Activated T-helper 1 cell treated with Interleukin-2 at 50 U/mL for 16 hours (primary cell): Measurements from ENCODE around the gene SLPI.
A peak's percentile ranks its signal among the peaks of the same experiment; 100 is the strongest.

Experiments
- DNase-seq: peaks from one replicate; pipeline ENCODE4 v3.0.0-alpha.2; 2020; ENCODE audit warnings: low read depth

The SLPI gene

GRCh38 chr20:45254383-45255262 is at the start of gene SLPI:
Gene SLPI (minus strand): TSS chr20:45254564. CDS start chr20:45254543, 21 bp downstream.
- no peak for DNase-seq

GRCh38 chr20:45303586-45304463 is 49.5 kb upstream of the SLPI start:
- DNase-seq, result no peak

- no peak for DNase-seq
Observed at GRCh38 chr20:45301824-45302271, 47.5 kb upstream of the SLPI start.

- no peak for DNase-seq
Observed at GRCh38 chr20:45300961-45301360, 46.6 kb upstream of the SLPI start.

GRCh38 chr20:45299786-45300185 is 45.4 kb upstream of the SLPI start:
- no peak for DNase-seq

GRCh38 chr20:45297786-45298497 is 43.6 kb upstream of the SLPI start:
- DNase-seq, result no peak

- DNase-seq, result no peak
Observed at GRCh38 chr20:45294659-45295058, 40.3 kb upstream of the SLPI start.

- DNase-seq, result no peak
Observed at GRCh38 chr20:45294003-45294368, 39.6 kb upstream of the SLPI start.

GRCh38 chr20:45293041-45294002 is 39.0 kb upstream of the SLPI start:
- DNase-seq, result peak; percentile 64

- DNase-seq, result no peak
Observed at GRCh38 chr20:45292343-45292742, 38.0 kb upstream of the SLPI start.

GRCh38 chr20:45291526-45291925 is 37.2 kb upstream of the SLPI start:
- no peak for DNase-seq

- peak; percentile 26 for DNase-seq
Observed at GRCh38 chr20:45290677-45291355, 36.5 kb upstream of the SLPI start.

- no peak for DNase-seq
Observed at GRCh38 chr20:45289942-45290676, 35.7 kb upstream of the SLPI start.

- DNase-seq, result no peak
Observed at GRCh38 chr20:45288860-45289259, 34.5 kb upstream of the SLPI start.

- DNase-seq, result no peak
Observed at GRCh38 chr20:45288376-45288775, 34.0 kb upstream of the SLPI start.

GRCh38 chr20:45283551-45284057 is 29.2 kb upstream of the SLPI start:
- DNase-seq, result no peak

GRCh38 chr20:45282700-45283550 is 28.6 kb upstream of the SLPI start:
- no peak for DNase-seq

- DNase-seq, result no peak
Observed at GRCh38 chr20:45279992-45280391, 25.6 kb upstream of the SLPI start.

- no peak for DNase-seq
Observed at GRCh38 chr20:45275338-45275737, 21.0 kb upstream of the SLPI start.
